Common myeloid progenitor, CD34-positive (primary cell): ENCODE measurements around the gene FHL2.

Experiments used
- CTCF ChIA-PET: fragments of 350-600 bp; sonication (Branson Sonifier 250); formaldehyde crosslinking; loops from one replicate; lab custom pipeline; 2021; ENCODE audit warnings: antibody characterized with exemption; lab: Charles Lee
- POLR2A ChIA-PET: fragments of 350-600 bp; sonication (Branson Sonifier 250); formaldehyde crosslinking; loops from one replicate; lab custom pipeline; 2021; ENCODE audit warnings: antibody characterized with exemption; lab: Charles Lee
- DNase-seq, 3 donors: peaks; one replicate each; pipeline versions ENCODE4 v3.0.0 to v3.0.0-alpha.2; 2013
- H3K27ac ChIP-seq, 2 experiments: 1 replicate in 1 of 2; 2 replicates in 1 of 2; pipeline ENCODE4 v1.7.0; 2013; ENCODE audit warnings: inconsistent platforms in 2 of 2, low read length in 2 of 2, mild to moderate bottlenecking in 2 of 2, low read depth in 1 of 2, moderate library complexity in 1 of 2; ENCODE audit not compliant: severe bottlenecking in 2 of 2, insufficient read depth in 1 of 2, poor library complexity in 1 of 2
- H3K27me3 ChIP-seq, 5 experiments: replicated peaks in 2 of 5; 1 replicate in 3 of 5; 2 replicates in 2 of 5; pipeline versions ENCODE4 v1.6.1 to v1.7.0; 2013; ENCODE audit warnings: low read length in 4 of 5, mild to moderate bottlenecking in 2 of 5, moderate library complexity in 2 of 5, inconsistent platforms in 1 of 5; ENCODE audit not compliant: insufficient read depth in 5 of 5, control insufficient read depth in 4 of 5
- H3K36me3 ChIP-seq, 4 experiments: 1 replicate in 2 of 4; 2 replicates in 2 of 4; pipeline versions ENCODE4 v1.6.1 to v1.7.0; 2013; ENCODE audit warnings: low read length in 3 of 4, control low read depth in 1 of 4, mild to moderate bottlenecking in 1 of 4; ENCODE audit not compliant: control insufficient read depth in 4 of 4, insufficient read depth in 4 of 4
- H3K4me1 ChIP-seq, 4 experiments: 1 replicate in 3 of 4; 2 replicates in 1 of 4; pipeline versions ENCODE4 v1.6.1 to v1.7.1; 2013; ENCODE audit warnings: low read length in 3 of 4, mild to moderate bottlenecking in 3 of 4, control low read depth in 1 of 4, inconsistent platforms in 1 of 4, moderate library complexity in 1 of 4; ENCODE audit not compliant: control insufficient read depth in 4 of 4, insufficient read depth in 4 of 4; ENCODE audit errors: control extremely low read depth in 1 of 4
- H3K4me3 ChIP-seq, 7 experiments: 1 replicate in 4 of 7; 2 replicates in 3 of 7; pipeline versions ENCODE4 v1.5.1 to v1.7.0; 2013; ENCODE audit warnings: mild to moderate bottlenecking in 7 of 7, low read length in 6 of 7, moderate library complexity in 6 of 7, inconsistent platforms in 2 of 7, low read depth in 2 of 7, control low read depth in 1 of 7; ENCODE audit not compliant: insufficient read depth in 4 of 7, control insufficient read depth in 1 of 7; ENCODE audit errors: extremely low read depth in 1 of 7
- H3K9me3 ChIP-seq, 5 experiments: 1 replicate in 4 of 5; 2 replicates in 1 of 5; pipeline versions ENCODE4 v1.6.1 to v1.7.1; 2013; ENCODE audit warnings: low read length in 4 of 5, mild to moderate bottlenecking in 2 of 5, inconsistent platforms in 1 of 5, low read depth in 1 of 5, moderate library complexity in 1 of 5; ENCODE audit not compliant: control insufficient read depth in 4 of 5, insufficient read depth in 2 of 5; ENCODE audit errors: control extremely low read depth in 1 of 5
- WGBS: methylation state at CpG from one replicate; pipeline ENCODE4 v1.1.5; 2013; ENCODE audit not compliant: insufficient coverage; 5-methylcytosine and 5-hydroxymethylcytosine counted together

Gene FHL2

GRCh38 chr2:105394951-105395611, 3.8 kb downstream of the FHL2 start:
- Histone ChIP-seq H3K27ac (no peak overlapping the region), H3K27me3 (peaks cover 0 to 3% (median 0%) of the 10 kb centered on the region in 5 experiments), H3K4me1 (peaks cover 0 to 16% (median 11%) of the 10 kb centered on the region in 4 experiments), H3K9me3 (no peaks in the 10 kb centered on the region), H3K4me3 (no peak overlapping the region), H3K36me3 (no peaks in the 10 kb centered on the region)
- CTCF ChIA-PET: interaction anchor here (1.1 to 3.9 kb wide), 5 partner anchors 8 to 48 kb away, joined by 3 to 22 read pairs (median 3); no protein-coding TSS in a partner anchor
- POLR2A ChIA-PET: no interaction called here
- WGBS: 96% methylated on average over 12 of the region's 12 CpGs
- DNase-seq: no peak

DNA sequence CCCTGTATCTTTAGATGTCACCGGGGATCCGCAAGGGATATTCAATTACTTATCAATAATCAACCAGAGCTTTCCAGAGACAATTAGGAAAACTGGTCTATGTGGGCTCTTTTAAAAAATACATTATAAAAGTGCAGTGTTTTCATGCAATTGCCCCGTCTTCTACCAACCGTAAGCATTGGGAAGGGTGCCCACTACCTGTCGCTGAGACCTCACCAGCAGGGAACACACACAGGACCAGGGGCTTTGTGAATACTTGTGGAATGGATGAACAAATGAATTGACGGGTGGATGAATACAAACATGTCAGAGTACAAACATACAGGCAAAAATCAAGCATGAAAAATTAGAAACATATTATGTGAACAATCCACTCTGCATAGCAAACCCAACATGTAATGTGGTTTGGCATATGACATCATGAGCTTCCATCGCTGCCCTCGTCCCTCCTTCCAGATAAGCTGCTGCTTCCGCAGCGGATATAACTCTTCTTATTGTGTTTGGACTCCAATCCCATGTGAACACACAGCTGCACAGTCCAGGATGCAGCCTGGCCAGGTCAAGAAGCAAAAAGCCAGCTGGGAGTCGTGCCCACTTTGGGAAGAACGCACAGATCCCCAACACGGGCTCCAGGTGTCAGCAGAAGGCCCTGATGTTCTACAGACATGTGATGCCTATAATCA, 5.3 kb downstream of the FHL2 start:
- Histone ChIP-seq H3K9me3 (no peaks in the 10 kb centered on the region), H3K27ac (no peak overlapping the region), H3K36me3 (no peaks in the 10 kb centered on the region), H3K4me1 (peaks cover 0 to 9% (median 7%) of the 10 kb centered on the region in 4 experiments), H3K4me3 (no peak overlapping the region), H3K27me3 (peaks cover 0 to 3% (median 0%) of the 10 kb centered on the region in 5 experiments)
- POLR2A ChIA-PET: no interaction called here
- 99% methylated on average over 10 of the region's 13 CpGs for WGBS
- no peak for DNase-seq
- CTCF ChIA-PET: interaction anchor here (0.8 to 3.9 kb wide), 6 partner anchors 9 to 38 kb away, joined by 3 to 22 read pairs (median 4); no protein-coding TSS in a partner anchor

GRCh38 chr2:105391763-105392662, 6.8 kb downstream of the FHL2 start:
- Histone ChIP-seq H3K9me3 (no peaks in the 10 kb centered on the region), H3K27me3 (no peaks in the 10 kb centered on the region), H3K4me3 (no peak overlapping the region), H3K27ac (no peak overlapping the region), H3K36me3 (no peaks in the 10 kb centered on the region), H3K4me1 (peaks cover 0 to 4% (median 0%) of the 10 kb centered on the region in 4 experiments)
- POLR2A ChIA-PET: no interaction called here
- CTCF ChIA-PET: interaction anchor here (0.6 to 3.9 kb wide), 6 partner anchors 8 to 127 kb away, joined by 3 to 22 read pairs (median 3); no protein-coding TSS in a partner anchor
- WGBS: 94% methylated on average over 5 of the region's 9 CpGs
- no peak for DNase-seq

DNA sequence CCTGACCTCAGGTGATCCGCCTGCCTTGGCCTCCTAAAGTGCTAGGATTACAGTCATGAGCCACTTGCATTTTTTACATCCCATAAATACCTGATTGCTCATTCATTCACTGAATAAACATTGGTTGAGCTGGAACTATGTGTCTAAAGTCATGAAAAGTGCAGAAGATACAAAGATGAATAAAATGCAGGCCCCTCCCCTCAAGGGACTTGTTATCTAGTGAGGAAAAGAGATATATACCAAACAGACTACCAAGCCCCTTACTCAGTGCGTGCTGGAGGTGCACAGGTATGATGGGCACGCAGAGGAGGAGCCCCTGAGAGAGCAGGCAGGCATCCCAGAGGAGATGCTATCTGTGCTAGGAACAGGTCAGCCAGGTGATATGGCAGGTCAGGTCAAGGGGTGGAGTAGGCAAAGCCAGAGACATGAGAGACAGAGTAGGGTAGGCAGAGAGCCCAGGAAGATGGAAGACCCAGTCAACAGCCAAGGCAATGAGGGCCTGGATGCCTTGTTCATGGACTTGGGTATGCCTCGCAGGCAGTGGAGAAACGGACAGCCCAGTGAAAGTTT, 7.7 kb downstream of the FHL2 start:
- peaks cover 0 to 4% (median 1%) of the 10 kb centered on the region in 4 experiments for H3K4me1 ChIP-seq
- ChIA-PET POLR2A (no interaction called here), CTCF (interaction anchor here (1.1 to 1.5 kb wide), 2 partner anchors 13 to 130 kb away, joined by 3 to 5 read pairs; no protein-coding TSS in a partner anchor)
- H3K27ac ChIP-seq: no peak overlapping the region
- no peaks in the 10 kb centered on the region for H3K36me3 ChIP-seq
- no peaks in the 10 kb centered on the region for H3K9me3 ChIP-seq
- DNase-seq: no peak
- H3K27me3 ChIP-seq: no peaks in the 10 kb centered on the region
- WGBS: 95% methylated on average over 4 of the region's 5 CpGs
- no peak overlapping the region for H3K4me3 ChIP-seq

DNA sequence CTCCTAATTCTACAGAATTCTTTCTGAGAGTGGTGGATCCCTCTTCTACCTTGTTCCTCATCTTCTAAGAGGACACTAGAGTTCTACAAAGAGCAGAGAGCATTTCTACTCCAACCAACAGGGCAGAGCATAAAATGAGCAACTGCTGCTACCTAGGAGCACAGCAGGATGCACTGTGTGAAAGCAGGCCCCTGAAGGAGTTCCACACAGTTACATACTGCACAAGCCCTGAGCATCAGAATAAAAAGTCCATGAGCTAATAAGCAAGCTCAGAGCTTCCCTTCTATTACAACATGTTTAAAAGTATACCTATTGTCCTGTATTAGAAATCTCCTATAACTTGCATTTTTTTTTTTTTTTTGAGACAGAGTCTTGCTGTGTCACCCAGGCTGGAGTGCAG, 8.4 kb downstream of the FHL2 start:
- Histone ChIP-seq H3K4me1 (peaks cover 0 to 9% (median 2%) of the 10 kb centered on the region in 4 experiments), H3K36me3 (peaks cover 0 to 2% (median 0%) of the 10 kb centered on the region in 4 experiments), H3K9me3 (no peaks in the 10 kb centered on the region), H3K27ac (no peak overlapping the region), H3K4me3 (no peak overlapping the region), H3K27me3 (no peaks in the 10 kb centered on the region)
- ChIA-PET POLR2A (no interaction called here), CTCF (interaction anchor here (0.6 to 1.5 kb wide), 4 partner anchors 10 to 817 kb away, joined by 3 read pairs; no protein-coding TSS in a partner anchor)
- DNase-seq: no peak

GRCh38 chr2:105388971-105389381, 9.9 kb downstream of the FHL2 start:
- H3K4me1 ChIP-seq: peaks cover 2 to 23% (median 4%) of the 10 kb centered on the region in 4 experiments
- H3K4me3 ChIP-seq: no peak overlapping the region
- peaks cover 0 to 5% (median 1%) of the 10 kb centered on the region in 4 experiments for H3K36me3 ChIP-seq
- H3K27ac ChIP-seq: no peak overlapping the region
- no peaks in the 10 kb centered on the region for H3K27me3 ChIP-seq
- CTCF ChIA-PET: interaction anchor here (0.6 to 1.3 kb wide), 5 partner anchors 15 to 457 kb away, joined by 3 to 4 read pairs (median 3); no protein-coding TSS in a partner anchor
- DNase-seq: no peak
- H3K9me3 ChIP-seq: no peaks in the 10 kb centered on the region
- POLR2A ChIA-PET: interaction anchor here (0.6 kb wide), 1 partner anchor 43 kb away, joined by 3 read pairs; no protein-coding TSS in a partner anchor
- WGBS: 95% methylated on average over 6 of the region's 8 CpGs
